ENCODE measurements around the gene SLC25A34.

Gene SLC25A34

DNA sequence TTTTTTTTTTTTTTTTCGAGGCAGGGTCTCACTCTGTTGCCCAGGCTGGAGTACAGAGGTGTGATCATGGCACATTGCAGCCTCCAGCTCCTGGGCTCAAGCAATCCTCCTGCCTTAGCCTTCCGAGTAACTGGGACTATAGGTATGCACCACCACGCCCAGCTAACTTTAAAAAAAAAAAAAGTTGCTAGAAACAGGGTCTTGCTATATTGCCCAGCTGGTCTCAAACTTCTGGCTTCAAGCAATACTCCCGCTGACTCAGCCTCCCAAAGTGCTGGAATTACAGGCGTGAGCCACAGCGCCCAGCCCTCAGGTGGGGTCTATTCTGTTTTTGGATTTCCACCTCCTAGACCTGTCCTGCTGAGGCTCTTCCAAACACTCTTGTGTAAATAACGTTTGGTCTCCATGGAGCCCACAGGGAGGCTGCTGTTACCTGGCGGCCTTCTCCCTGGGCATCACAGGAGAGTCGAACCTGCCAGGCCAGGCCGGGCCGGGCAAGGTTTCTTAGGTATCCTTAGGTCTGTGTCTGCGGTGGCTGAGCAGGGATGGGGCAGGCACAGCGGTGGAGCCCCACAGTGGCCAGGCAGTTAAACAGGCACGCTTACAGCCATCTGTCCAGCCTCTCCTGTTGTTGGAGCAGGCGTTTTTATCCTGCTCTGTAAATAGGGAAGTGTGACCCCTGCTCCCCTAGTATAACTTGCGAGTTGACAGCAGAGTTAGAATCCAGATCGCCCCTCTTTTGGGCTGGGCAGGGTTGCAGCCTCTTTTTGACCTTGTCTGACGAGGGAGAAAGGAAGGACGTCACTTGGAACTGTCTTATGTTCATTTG is 33.1 kb upstream of the SLC25A34 start:
- H3K9ac ChIP-seq (ENCODE audit: low read depth, low read length), result no peak overlapping the region
- no peaks in the 10 kb centered on the region for H3K4me1 ChIP-seq (ENCODE audit: control insufficient read depth, insufficient read depth, low read length)
- H3K4me3 ChIP-seq (ENCODE audit: low read depth, low read length), result no peak overlapping the region
- H3K9me3 ChIP-seq (ENCODE audit: control insufficient read depth, insufficient read depth, low read length), result no peaks in the 10 kb centered on the region
- no peaks in the 10 kb centered on the region for H3K27me3 ChIP-seq (ENCODE audit: control insufficient read depth, insufficient read depth, low read length)
- H3K36me3 ChIP-seq (ENCODE audit: control insufficient read depth, insufficient read depth, low read length), result no peaks in the 10 kb centered on the region

DNA sequence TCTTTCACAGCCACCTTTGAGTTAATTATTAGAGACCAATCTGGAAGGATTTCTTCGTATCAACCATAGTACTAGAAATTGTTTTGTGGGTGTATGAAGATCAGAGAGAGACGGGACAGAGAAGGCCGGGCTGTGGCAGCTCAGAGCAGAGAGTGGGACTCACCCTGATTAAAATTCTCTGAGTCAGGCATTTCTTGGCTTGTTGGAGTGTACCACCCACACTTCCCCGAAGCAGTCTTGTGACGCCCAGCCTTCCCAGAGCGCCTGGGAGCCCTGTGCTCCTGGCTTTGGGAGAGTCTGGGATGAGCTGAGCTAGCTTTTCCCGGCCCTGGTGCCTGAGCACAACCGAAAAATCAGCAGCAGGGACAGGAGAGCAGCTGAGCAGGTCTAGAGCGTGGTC is 32.5 kb upstream of the SLC25A34 start:
- no peak overlapping the region for H3K9ac ChIP-seq (ENCODE audit: low read depth, low read length)

DNA sequence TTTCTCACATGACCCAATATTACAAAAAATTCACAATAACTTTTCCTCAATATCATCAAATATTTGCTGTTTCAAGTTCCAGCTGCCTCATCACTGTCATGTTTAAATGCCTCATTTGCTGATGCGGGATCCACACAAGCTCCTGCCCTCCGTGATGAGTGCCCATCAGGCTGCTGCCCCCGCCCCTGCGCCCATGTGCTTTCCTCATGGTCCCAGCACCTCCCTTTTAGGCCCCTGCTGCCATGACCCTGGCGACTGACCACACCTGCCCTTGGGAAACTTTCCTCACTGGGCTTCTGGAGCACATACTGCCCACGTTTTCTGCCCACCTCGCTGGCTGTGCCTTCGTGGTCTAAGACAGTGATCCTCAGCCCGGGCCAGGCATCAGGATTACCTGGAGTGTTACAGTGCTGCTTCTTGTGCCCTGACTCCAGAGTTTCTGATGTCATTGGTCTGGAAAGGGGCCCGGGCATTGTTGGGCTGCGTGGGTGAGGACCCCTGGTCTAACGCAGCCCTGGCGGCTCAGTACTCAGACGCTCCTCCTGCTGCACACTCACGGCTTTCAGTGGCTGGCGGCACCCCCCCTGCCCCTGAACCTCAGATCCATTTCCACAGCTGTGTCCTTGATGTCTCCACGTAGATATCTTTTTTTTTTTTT is 31.4 kb upstream of the SLC25A34 start:
- Histone ChIP-seq H3K9me3 (ENCODE audit: control insufficient read depth, insufficient read depth, low read length) (no peaks in the 10 kb centered on the region), H3K4me1 (ENCODE audit: control insufficient read depth, insufficient read depth, low read length) (no peaks in the 10 kb centered on the region), H3K9ac (ENCODE audit: low read depth, low read length) (no peak overlapping the region), H3K36me3 (ENCODE audit: control insufficient read depth, insufficient read depth, low read length) (no peaks in the 10 kb centered on the region), H3K4me3 (ENCODE audit: low read depth, low read length) (no peak overlapping the region), H3K27me3 (ENCODE audit: control insufficient read depth, insufficient read depth, low read length) (no peaks in the 10 kb centered on the region)

More for the DNA sequence above, 32.5 kb upstream of the SLC25A34 start:
- H3K9me3 ChIP-seq (ENCODE audit: control insufficient read depth, insufficient read depth, low read length), result no peaks in the 10 kb centered on the region
- H3K36me3 ChIP-seq (ENCODE audit: control insufficient read depth, insufficient read depth, low read length), result no peaks in the 10 kb centered on the region
- no peaks in the 10 kb centered on the region for H3K4me1 ChIP-seq (ENCODE audit: control insufficient read depth, insufficient read depth, low read length)
- H3K27me3 ChIP-seq (ENCODE audit: control insufficient read depth, insufficient read depth, low read length), result no peaks in the 10 kb centered on the region
- no peak overlapping the region for H3K4me3 ChIP-seq (ENCODE audit: low read depth, low read length)

DNA sequence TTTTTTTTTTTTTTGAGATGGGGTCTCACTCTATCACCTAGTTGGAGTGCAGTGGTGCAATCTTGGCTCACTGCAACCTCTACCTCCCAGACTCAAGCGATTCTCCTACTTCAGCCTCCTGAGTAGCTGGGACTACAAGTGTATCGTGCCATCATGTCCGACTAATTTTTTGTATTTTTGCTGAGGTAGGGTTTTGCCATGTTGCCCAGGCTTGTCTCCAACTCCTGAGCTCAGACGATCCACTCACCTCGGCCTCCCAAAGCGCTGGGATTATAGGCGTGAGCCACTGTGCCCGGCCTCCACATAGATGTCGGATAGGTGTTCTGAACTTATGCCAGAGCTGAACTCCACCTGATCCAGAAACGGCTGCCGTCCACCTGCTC is 30.9 kb upstream of the SLC25A34 start:
- Histone ChIP-seq H3K4me1 (ENCODE audit: control insufficient read depth, insufficient read depth, low read length) (no peaks in the 10 kb centered on the region), H3K9ac (ENCODE audit: low read depth, low read length) (no peak overlapping the region), H3K27me3 (ENCODE audit: control insufficient read depth, insufficient read depth, low read length) (no peaks in the 10 kb centered on the region), H3K9me3 (ENCODE audit: control insufficient read depth, insufficient read depth, low read length) (no peaks in the 10 kb centered on the region), H3K36me3 (ENCODE audit: control insufficient read depth, insufficient read depth, low read length) (no peaks in the 10 kb centered on the region), H3K4me3 (ENCODE audit: low read depth, low read length) (no peak overlapping the region)

DNA sequence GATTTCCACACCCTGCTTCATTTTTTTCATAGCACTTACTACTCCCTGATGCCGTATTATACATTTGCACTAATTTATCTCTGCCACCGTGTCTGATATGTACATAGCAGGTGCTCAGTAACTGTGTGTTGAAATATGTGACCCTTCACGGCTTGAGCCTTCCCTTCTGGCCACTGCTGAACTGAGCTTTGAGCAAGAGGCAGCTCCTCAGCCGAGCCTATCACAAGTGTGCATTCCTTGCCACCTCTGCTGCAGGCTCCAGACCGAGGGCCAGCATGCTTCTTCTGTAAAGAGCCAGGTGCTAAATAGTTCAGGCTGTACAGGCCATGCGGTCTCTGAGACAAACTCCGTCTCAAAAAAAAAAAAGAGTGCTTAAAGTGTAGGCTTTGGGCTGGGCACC is 29.3 kb upstream of the SLC25A34 start:
- H3K36me3 ChIP-seq (ENCODE audit: control insufficient read depth, insufficient read depth, low read length), result no peaks in the 10 kb centered on the region

DNA sequence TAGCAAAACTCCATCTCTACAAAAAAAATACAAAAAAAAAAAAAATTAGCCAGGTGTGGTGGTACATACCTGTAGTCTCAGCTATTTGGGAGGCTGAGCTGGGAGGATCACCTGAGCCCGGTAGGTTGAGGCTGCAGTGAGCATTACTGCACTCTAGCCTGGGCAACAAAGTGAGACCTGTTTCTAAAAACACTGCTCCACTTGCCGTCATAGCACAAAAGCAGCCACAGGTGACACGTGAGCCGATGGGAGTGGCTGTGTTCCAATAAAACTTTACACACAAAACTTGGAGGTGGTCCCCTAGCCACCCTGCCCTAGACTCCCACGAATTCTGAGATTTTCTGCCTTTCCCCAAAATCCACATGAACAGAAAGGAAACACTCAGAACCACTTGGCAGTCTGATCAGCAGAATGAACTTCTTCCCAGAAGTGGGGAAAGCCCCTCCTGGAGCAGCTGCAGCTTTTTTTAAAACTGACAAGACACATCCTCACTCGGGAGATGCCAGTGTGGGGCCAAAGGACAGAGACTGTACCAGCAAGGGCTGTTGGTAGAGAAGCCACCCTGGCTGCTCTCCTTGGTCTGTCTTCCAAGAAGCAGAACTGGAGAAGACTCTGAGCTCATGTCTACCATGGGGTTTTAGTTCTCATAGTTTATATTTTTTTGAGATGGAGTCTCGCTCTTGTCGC is 28.7 kb upstream of the SLC25A34 start:
- no peaks in the 10 kb centered on the region for H3K36me3 ChIP-seq (ENCODE audit: control insufficient read depth, insufficient read depth, low read length)
- no peaks in the 10 kb centered on the region for H3K27me3 ChIP-seq (ENCODE audit: control insufficient read depth, insufficient read depth, low read length)
- no peak overlapping the region for H3K9ac ChIP-seq (ENCODE audit: low read depth, low read length)
- H3K4me3 ChIP-seq (ENCODE audit: low read depth, low read length), result no peak overlapping the region
- no peaks in the 10 kb centered on the region for H3K9me3 ChIP-seq (ENCODE audit: control insufficient read depth, insufficient read depth, low read length)
- no peaks in the 10 kb centered on the region for H3K4me1 ChIP-seq (ENCODE audit: control insufficient read depth, insufficient read depth, low read length)

More for the DNA sequence above, 29.3 kb upstream of the SLC25A34 start:
- Histone ChIP-seq H3K27me3 (ENCODE audit: control insufficient read depth, insufficient read depth, low read length) (no peaks in the 10 kb centered on the region), H3K9ac (ENCODE audit: low read depth, low read length) (no peak overlapping the region), H3K9me3 (ENCODE audit: control insufficient read depth, insufficient read depth, low read length) (no peaks in the 10 kb centered on the region), H3K4me1 (ENCODE audit: control insufficient read depth, insufficient read depth, low read length) (no peaks in the 10 kb centered on the region), H3K4me3 (ENCODE audit: low read depth, low read length) (no peak overlapping the region)

DNA sequence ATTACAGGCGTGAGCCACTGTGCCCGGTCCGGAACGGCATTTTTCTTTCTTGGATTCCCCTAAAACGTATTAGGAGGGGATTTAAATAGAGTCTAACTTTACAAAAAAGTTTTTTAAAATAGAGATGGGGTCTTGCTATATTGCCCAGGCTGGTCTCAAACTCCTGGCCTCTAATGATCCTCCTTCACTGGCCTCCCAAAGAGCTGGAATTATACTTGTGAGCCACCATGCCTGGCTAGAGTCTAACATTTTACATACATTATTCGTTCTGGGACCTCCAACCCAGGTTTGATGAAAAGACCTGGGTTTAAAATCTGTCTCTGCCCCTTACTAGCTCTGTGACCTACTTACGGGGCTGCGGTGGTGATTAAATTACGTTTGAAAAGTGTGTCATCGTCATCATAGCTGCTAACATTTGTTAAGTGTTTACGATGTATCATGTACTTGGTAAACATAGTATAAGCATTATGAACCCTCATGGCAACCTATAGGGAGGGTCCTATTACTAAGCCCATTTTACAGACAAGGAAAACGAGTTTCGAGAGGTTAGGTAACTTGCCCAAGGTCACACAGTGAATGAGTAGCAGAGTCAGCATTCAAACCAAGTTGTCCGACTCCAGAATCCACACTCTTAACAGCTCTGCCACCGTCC is 27.4 kb upstream of the SLC25A34 start:
- Histone ChIP-seq H3K4me1 (ENCODE audit: control insufficient read depth, insufficient read depth, low read length) (no peaks in the 10 kb centered on the region), H3K27me3 (ENCODE audit: control insufficient read depth, insufficient read depth, low read length) (no peaks in the 10 kb centered on the region), H3K36me3 (ENCODE audit: control insufficient read depth, insufficient read depth, low read length) (no peaks in the 10 kb centered on the region), H3K9ac (ENCODE audit: low read depth, low read length) (no peak overlapping the region), H3K4me3 (ENCODE audit: low read depth, low read length) (no peak overlapping the region), H3K9me3 (ENCODE audit: control insufficient read depth, insufficient read depth, low read length) (no peaks in the 10 kb centered on the region)

DNA sequence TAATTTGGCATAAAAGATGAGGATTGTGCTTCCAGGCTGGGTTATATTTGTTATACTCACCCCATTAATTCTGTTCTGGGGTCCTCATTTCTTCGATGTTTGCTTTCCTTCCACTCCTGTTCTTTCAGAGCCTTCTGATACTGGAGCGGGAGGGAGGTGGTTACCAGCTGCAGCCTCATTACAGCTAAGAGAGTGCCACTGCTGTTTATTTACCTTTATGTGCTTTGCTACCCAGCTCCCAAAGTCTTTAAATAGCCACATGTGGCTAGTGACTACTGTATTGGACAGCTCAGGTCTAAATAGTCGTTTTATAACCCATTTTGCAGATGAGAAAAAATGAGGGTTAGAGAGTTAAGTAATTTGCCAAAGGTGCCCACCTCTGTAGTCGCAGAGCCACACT is 26.8 kb upstream of the SLC25A34 start:
- no peaks in the 10 kb centered on the region for H3K4me1 ChIP-seq (ENCODE audit: control insufficient read depth, insufficient read depth, low read length)
- no peaks in the 10 kb centered on the region for H3K27me3 ChIP-seq (ENCODE audit: control insufficient read depth, insufficient read depth, low read length)
- H3K9ac ChIP-seq (ENCODE audit: low read depth, low read length), result no peak overlapping the region
- H3K36me3 ChIP-seq (ENCODE audit: control insufficient read depth, insufficient read depth, low read length), result no peaks in the 10 kb centered on the region
- H3K4me3 ChIP-seq (ENCODE audit: low read depth, low read length), result no peak overlapping the region
- no peaks in the 10 kb centered on the region for H3K9me3 ChIP-seq (ENCODE audit: control insufficient read depth, insufficient read depth, low read length)

DNA sequence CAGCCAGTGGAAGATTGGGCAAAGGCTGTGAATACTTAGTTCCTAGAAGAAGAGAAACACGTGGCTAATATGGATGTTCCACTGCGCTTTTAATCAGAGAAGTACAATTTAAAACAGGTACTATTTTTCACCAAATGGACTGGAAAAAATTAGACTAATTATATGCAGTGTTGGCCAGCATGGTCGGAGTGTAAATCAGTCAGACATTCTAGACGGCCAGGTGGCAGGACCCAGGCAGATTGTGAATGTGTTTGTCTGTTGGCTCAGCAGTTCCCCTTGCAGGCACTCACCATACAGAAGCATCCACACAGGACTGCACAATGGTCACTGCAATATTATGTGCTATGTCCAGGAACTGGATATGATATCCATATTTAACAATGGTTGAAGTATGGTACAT is 23.9 kb upstream of the SLC25A34 start:
- Histone ChIP-seq H3K4me3 (ENCODE audit: low read depth, low read length) (no peak overlapping the region), H3K9ac (ENCODE audit: low read depth, low read length) (no peak overlapping the region), H3K27me3 (ENCODE audit: control insufficient read depth, insufficient read depth, low read length) (no peaks in the 10 kb centered on the region)

DNA sequence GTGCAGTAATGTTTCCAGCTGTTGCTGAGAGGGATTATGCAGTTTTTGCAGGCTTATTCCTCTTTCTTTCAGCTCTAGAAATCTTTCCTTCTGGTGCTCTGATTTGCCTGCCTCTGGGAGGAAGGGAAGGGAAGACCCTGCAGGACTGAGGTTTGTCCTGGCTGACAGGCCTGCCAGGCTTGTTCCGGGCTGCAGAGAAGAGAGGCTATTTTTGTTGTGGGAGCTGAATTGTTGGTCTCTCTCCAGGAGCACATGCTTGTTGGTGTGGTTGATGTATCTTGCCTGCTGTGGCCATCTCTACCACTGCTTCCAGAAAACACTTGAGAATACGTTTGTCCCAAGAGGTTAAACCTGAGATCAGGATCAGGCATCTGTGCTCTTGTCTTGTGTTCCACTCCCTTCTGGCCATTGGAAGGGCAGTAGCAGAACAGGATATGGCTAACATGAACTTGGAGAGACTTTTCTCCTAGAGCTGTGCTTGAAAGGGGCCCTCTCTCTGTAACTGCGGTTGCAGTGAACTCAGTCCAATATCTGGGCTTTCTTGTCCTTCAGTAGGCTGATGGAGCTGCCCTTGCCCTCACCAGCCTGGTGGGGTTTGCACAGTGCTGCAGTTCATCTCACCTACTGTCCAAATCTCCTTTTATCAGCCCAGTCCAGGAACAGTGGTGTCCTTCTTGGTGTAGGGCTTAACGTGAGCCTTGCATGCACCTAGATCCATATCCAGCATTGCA is 21.5 kb upstream of the SLC25A34 start:
- Histone ChIP-seq H3K9me3 (ENCODE audit: control insufficient read depth, insufficient read depth, low read length) (no peaks in the 10 kb centered on the region), H3K9ac (ENCODE audit: low read depth, low read length) (no peak overlapping the region)

More for the DNA sequence above, 23.9 kb upstream of the SLC25A34 start:
- no peaks in the 10 kb centered on the region for H3K9me3 ChIP-seq (ENCODE audit: control insufficient read depth, insufficient read depth, low read length)
- peaks cover 9% of the 10 kb centered on the region for H3K36me3 ChIP-seq (ENCODE audit: control insufficient read depth, insufficient read depth, low read length)
- H3K4me1 ChIP-seq (ENCODE audit: control insufficient read depth, insufficient read depth, low read length), result no peaks in the 10 kb centered on the region

More for the DNA sequence above, 21.5 kb upstream of the SLC25A34 start:
- Histone ChIP-seq H3K4me1 (ENCODE audit: control insufficient read depth, insufficient read depth, low read length) (no peaks in the 10 kb centered on the region), H3K4me3 (ENCODE audit: low read depth, low read length) (no peak overlapping the region), H3K27me3 (ENCODE audit: control insufficient read depth, insufficient read depth, low read length) (no peaks in the 10 kb centered on the region), H3K36me3 (ENCODE audit: control insufficient read depth, insufficient read depth, low read length) (peaks cover 23% of the 10 kb centered on the region)

Data from iPS-15b (cell line).